ENCODE measurements around the gene TTYH3.
"Not testable (repeated sequence)": the region's sequence is repeated elsewhere in the genome, so short reads cannot be mapped to it uniquely, and the experiment has no call there.

The TTYH3 gene

GRCh38 chr7:2603044-2603965, 28.5 kb upstream of the TTYH3 start:
- DNase-seq, result no peak

GRCh38 chr7:2604608-2605174, 27.1 kb upstream of the TTYH3 start:
- no peak for DNase-seq

DNA sequence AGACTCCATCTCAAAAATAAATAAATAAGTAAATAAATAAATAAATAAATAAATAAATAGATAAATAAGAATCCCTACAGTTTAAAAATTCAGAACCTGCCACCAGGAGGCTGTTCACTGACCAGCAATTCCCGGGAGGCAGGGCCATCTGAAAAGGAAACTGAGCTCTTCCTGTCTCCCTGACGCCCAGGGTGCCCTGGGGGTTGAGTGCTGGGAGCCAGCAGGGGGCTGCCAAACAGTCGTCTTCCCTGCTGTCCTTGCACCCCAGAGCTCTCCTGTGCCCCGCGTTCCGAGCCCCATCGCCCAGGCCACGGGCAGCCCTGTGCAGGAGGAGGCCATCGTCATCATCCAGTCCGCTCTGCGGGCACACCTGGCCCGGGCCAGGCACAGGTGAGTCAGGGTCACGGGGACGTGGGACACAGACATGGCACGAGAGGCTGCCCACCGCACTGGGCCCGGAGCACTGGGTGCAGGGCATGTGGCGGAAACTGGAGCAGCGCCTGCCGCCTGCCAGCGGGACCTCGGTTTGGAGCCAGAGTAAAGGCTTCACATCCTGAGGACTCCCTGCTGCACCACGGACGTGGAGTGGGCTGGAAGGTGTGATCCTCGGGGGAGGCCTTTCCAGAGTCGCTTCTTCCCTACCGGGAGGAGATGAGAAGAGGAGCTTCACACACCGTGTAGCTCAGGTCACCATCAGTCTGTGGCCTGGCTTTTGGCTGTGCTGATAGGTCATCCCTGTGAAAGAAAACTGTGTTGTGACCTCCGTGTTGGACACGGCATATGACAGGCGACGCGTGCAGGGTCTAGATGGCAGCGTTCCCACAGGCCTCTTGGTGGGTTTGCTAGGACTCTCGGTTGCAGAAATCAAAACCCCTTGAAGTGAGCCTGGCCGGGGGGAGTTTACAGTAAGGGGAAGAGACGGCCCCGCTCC, 25.9 kb upstream of the TTYH3 start:
- DNase-seq, result no peak

- DNase-seq, result no peak
These were observed 25.2 kb upstream of the TTYH3 start for GRCh38 chr7:2606539-2606936.

DNA sequence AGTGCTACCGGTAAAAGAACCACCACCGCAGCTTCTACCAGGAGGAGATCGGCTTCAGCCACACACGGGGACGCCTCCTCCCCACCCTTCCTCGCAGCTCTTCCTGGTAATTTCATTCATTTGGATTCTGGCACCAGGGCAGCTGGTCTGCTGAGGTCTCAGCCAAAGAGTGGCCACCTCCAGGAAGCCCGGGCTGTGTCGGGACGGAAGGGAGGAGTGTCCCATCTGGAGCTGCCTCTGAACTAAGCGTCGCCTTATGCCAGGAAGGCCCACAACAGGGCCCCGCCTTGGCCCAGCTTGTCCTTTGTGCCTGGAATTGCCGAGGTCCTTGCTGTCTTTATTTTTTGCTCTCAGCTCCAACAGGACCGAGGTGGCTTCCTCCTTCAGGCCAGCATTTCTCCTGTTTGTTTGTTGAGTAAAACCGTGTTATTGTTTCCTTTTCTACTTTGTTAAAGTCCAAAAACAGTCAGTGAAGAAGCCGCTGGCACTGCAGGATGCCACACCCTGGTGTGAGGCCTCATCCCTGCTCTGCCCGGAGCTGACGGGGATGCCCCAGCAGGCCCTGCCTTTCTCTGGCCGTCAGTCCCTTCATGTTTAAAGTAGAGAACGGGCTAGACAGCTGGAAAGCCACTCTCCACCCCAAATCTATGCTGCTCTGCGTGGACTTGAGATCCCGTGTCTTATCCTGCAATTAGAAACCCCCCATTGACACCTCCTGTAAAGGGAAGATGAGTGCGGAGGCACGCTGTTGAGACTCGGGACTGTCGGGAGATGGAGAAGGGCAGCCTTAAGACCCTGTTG, 24.5 kb upstream of the TTYH3 start:
- no peak for DNase-seq

GRCh38 chr7:2607923-2608904, 23.6 kb upstream of the TTYH3 start:
- no peak for DNase-seq

DNA sequence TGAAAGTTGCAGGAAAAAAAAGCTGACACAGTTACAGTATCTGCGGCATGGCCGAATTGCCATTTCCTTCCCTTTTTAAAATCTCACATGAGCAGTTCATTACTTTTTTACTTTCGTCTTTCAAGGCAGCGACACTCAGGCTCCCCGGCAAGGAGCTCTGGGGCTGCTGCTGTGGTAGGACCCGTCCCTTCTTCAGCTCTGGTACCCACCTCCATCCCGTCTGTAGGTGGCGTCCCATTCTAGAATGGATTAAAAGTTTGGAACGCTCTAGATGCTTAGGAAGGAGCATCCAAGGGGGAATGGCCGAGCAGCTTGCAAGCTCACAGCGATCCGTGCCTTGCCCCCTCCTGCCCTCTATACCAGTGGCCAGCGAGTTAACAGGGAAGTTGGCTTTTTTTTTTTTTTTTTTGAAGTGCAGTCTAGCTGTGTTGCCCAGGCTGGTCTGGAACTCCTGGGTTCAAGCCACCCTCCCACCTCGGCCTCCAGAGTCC, 22.8 kb upstream of the TTYH3 start:
- DNase-seq, result no peak

DNA sequence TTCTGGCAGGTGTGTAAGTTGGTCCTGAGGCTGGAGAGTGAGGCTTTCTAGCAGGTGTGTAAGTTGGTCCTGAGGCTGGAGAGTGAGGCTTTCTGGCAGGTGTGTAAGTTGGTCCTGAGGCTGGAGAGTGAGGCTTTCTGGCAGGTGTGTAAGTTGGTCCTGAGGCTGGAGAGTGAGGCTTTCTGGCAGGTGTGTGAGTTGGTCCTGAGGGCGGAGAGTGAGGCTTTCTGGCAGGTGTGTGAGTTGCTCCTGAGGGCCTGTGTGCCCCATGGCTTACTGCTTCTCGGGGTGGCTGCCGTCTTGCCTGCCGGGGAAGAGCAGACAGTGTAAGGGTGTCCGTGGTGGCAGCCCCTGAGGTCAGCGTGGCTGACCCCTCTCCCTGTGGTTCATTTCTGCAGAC, 22.1 kb upstream of the TTYH3 start:
- DNase-seq, result not testable (repeated sequence)

GRCh38 chr7:2610466-2610865, 21.3 kb upstream of the TTYH3 start:
- DNase-seq, result no peak

DNA sequence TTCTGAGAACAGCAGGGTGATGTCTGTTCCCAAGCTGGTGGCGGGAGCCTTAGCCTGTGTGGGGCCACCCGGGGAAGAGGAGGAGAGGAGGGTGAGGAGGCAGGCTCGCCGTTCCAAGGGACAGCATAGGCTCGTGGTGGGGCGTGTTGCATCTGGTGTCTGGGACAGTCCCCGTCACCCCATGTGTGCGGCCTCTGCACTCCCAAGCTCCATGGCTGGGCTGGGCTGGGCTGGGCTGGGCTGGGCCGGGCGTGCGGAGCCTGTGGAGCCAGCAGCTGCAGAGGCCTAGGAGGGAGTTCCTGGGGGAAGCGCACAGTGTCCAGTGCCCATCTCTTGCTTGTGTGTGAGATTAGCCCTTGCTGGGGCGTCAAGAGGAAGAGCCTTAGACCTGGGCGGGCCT, 20.9 kb upstream of the TTYH3 start:
- no peak for DNase-seq

- DNase-seq, result no peak
These were observed 20.4 kb upstream of the TTYH3 start for GRCh38 chr7:2611401-2611800.

DNA sequence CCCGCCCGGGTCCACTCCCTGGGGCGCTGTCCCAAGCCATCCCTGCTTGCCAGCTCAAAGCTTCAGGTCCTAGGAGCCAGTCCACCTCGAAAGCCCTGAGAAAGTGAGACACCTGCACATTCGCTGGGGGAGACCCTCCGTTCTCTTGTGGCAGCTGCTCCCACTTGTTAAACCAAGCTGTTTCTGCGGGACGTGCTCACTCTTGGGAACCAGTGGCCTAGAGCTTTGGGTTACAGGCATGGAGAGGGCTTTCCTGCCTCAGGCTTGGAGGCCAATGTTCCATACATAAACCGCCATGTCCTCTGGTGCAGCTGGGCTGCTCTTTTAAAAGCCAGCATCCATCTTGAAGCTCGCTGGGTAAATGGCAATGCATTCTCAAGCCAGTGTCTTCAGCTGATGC, 19.9 kb upstream of the TTYH3 start:
- DNase-seq, result no peak

- no peak for DNase-seq
These were observed 19.2 kb upstream of the TTYH3 start for GRCh38 chr7:2612445-2613097.

- no peak for DNase-seq
These were observed 18.5 kb upstream of the TTYH3 start for GRCh38 chr7:2613098-2613930.

DNA sequence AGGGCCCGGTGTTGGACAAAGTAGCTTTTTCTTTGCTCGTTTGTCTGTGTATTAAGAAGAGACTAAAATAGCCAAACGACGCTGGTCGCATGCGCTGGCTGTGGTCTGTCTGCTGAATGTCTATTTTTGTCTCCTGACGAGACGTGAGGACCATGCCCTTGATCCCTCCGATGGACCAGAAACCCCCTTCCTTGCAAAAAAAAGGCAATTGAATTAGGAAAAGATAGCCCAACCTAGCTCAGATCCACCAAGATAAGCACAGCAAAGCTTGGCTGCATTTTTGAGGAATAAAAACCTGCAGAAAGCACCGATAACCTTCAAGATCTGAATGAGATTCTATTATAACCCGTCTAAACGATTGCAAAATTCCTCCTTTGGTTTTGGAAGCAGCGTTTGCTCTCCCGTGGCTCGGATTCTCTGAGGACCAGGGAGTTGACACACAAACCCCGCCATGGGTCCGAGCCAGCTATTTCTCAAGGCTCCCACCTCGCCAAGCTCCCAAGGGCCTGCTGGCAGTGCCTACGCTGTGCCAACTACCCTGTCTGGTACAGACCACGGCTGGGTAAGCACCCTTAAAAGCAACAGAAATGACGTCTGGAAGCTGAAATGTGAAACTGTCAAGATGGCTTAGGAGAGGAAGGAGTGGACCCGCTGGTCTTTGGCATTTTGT, 17.7 kb upstream of the TTYH3 start:
- DNase-seq, result no peak

DNA sequence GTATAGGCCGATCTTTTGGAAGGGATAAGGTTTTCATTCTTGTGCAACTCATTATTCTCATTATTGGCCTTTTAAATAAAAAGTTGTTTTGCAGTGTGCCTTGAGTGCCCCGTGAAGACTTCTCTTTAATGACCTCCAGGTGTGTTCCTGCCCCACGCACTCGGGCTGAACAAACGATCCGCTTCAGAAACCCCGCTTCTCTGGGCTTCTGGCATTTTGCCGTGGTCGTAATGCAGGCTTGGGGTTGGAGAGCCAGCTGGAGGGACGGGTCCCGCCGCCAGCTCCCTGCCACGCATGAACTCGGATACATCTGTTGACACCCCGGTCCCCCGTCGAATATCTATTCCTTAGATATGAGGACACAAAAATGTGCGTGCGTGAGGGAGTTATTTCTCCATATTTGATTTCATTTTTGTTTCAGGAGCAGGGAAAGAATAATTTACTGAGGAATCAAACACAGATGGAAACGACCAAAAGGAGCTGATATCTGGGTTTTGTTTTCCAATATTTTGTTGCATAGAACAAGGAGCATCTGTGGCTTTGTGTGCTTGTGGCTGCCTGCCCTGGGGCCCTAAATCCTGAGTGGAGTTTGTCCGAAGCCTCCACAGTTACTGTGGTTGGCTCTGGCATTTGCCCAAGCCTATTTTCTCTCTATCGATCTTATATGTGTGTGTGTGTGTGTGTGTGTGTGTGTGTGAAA, 17.0 kb upstream of the TTYH3 start:
- DNase-seq, result no peak

DNA sequence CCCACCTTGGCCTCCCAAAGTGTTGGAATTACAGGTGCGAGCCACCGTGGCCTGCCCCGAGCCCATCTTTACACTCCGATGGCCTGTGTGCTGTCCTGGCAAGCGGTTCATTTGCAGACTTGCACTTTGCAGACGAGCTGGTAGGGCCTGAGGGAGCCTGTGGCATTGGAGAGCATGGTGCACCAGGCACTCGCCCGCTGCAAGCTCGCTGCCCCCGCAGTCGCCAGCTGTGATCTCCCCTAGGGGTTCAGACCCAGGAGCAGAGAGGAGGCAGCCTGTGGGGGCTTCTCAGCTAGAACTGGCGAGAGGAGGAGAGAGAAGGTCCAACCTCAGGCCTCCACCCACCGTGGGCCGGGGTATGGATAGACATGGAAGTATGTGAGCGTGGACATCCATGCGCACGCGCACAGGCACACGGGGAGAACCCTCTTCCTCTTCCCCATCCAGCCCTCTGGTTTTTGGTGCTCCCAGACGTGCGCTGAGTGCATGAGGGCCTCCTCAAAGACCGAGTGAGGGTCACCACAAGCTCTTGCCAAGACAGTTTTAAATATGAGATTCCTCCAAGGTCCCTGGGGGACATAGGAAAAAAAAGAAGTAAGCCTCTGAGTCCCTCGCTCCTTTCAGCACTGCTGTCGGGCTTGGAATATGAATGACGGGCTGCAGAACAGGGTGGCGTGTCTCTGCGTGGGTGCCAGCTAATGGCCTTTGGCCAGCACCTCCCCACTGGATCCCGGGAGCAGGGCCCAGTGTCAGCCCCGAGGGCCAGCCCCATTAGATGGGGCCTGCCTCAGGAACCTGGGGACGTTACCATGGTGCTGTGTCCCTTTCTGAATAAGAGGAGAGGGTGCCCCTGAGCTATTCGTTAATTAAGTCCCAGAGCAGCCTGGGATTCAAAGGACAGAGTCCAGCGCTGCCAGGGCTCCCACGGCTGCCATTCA, 15.1 kb upstream of the TTYH3 start:
- no peak for DNase-seq

Data from activated CD4-positive, alpha-beta T cell treated with anti-CD3 and anti-CD28 coated beads, Interleukin-2, amount 50 U/mL, for 1 hour (primary cell).